ENCODE data around the gene TBCCD1. TPM values are rescaled to one million over a fixed set of nuclear protein-coding genes. Genes with fewer than 3 reads are reported as not detected.

The TBCCD1 gene
- total and polyA plus RNA-seq, 2 of the 4 experiments (the other 2 are of a cell fraction) = 7.9 to 19.7 TPM

- Histone ChIP-seq H2BK5ac (ENCODE audit: low read depth, low read length, poor library complexity, severe bottlenecking) (no peak overlapping the region), H4K5ac (ENCODE audit: low read depth, low read length) (no peak overlapping the region), H2AFZ (replicated peaks; ENCODE audit: low read length, poor library complexity) (no peak overlapping the region), H4K20me1 (ENCODE audit: insufficient read depth, low read length) (no peaks in the 10 kb centered on the region), H3K9me3 (ENCODE audit: control insufficient read depth, insufficient read depth, low read length) (no peaks in the 10 kb centered on the region), H3K9me1 (ENCODE audit: insufficient read depth, low read length) (no peaks in the 10 kb centered on the region), H2BK20ac (ENCODE audit: low read depth, low read length) (no peak overlapping the region), H3K36me3 (ENCODE audit: control insufficient read depth, insufficient read depth, low read length) (no peaks in the 10 kb centered on the region), H2AK9ac (replicated peaks; ENCODE audit: low read depth, low read length, poor library complexity) (no peak overlapping the region), H3K4me2 (ENCODE audit: low read depth, low read length) (no peak overlapping the region), H3K18ac (ENCODE audit: low read depth, low read length) (no peak overlapping the region), H3K9ac (ENCODE audit: low read depth, low read length) (no peak overlapping the region), H3K79me1 (ENCODE audit: low read depth in 1 of 2, low read length in 2 of 2) (no peaks in the 10 kb centered on the region), H3K4ac (ENCODE audit: low read depth, low read length) (no peak overlapping the region), H4K91ac (ENCODE audit: insufficient read depth, low read depth, low read length) (no peak overlapping the region), H3K56ac (ENCODE audit: extremely low read depth, insufficient read depth, low read length) (no peak overlapping the region), H3K4me3 (ENCODE audit: insufficient read depth, low read depth, low read length) (no peak overlapping the region), H3K14ac (replicated peaks; ENCODE audit: low read depth, low read length) (no peak overlapping the region), H3K27me3 (ENCODE audit: control insufficient read depth, insufficient read depth, low read length) (peaks cover 26% of the 10 kb centered on the region), H3K4me1 (ENCODE audit: control insufficient read depth, insufficient read depth, low read length) (no peaks in the 10 kb centered on the region), H2BK15ac (ENCODE audit: low read depth, low read length) (no peak overlapping the region), H4K8ac (ENCODE audit: low read depth in 2 of 2, low read length in 2 of 2) (no peak overlapping the region), H2BK120ac (ENCODE audit: low read depth, low read length) (no peak overlapping the region), H3K23ac (ENCODE audit: low read depth, low read length) (no peak overlapping the region), H2AK5ac (ENCODE audit: low read depth, low read length) (no peak overlapping the region), H3K27ac (ENCODE audit: insufficient read depth, low read length) (no peak overlapping the region)
- TF ChIP-seq MXI1 (IDR thresholded peaks at IDR 0.05; ENCODE audit: borderline replicate concordance, low read depth, low read length) (no peak), RCOR1 (IDR thresholded peaks at IDR 0.05; ENCODE audit: insufficient replicate concordance, low read length) (no peak), CHD1 (IDR thresholded peaks at IDR 0.05; ENCODE audit: low read depth, low read length) (no peak), FOS (IDR thresholded peaks at IDR 0.05; ENCODE audit: low read depth, low read length) (no peak), POLR2A (IDR thresholded peaks at IDR 0.05; ENCODE audit: low read depth, low read length) (no peak), RFX5 (IDR thresholded peaks at IDR 0.05; ENCODE audit: low read depth, low read length) (no peak), ELK1 (IDR thresholded peaks at IDR 0.05; ENCODE audit: borderline replicate concordance, low read depth, low read length) (no peak), CEBPB (IDR thresholded peaks at IDR 0.05; ENCODE audit: low read depth, low read length) (no peak), BHLHE40 (IDR thresholded peaks at IDR 0.05; ENCODE audit: low read depth, low read length) (no peak), SMC3 (IDR thresholded peaks at IDR 0.05; ENCODE audit: low read depth, low read length) (no peak), RAD21 (IDR thresholded peaks at IDR 0.05; ENCODE audit: low read length) (no peak), MAZ (IDR thresholded peaks at IDR 0.05; ENCODE audit: borderline replicate concordance, low read depth, low read length) (no peak), MAFK (IDR thresholded peaks at IDR 0.05; ENCODE audit: low read depth, low read length) (no peak), CTCF (conservative IDR thresholded peaks at IDR 0.05; ENCODE audit: low read depth, low read length) (no peak), NFE2L2 (IDR thresholded peaks at IDR 0.05; ENCODE audit: low read depth, low read length) (no peak), USF2 (IDR thresholded peaks at IDR 0.05; ENCODE audit: low read depth, low read length) (no peak)
- ATAC-seq (ENCODE audit: low read depth) = no peak
- CTCF ChIA-PET = no interaction called here
- POLR2A ChIA-PET (ENCODE audit: unreplicated experiment) = no interaction called here
- no peak for DNase-seq
- in situ Hi-C loops (cut with MboI; ENCODE audit: low sequenced_read_pairs) (no loop called here), intact Hi-C loops (cut with micrococcal nuclease) (no loop called here), dilution Hi-C loops (cut with HindIII; ENCODE audit: low sequenced_read_pairs, unreplicated experiment) (no loop called here)
- no TSS peak for BruUV-seq (replicated peaks)
- WGBS, 2 experiments (ENCODE audit: extremely low coverage in 2 of 2, insufficient read length in 1 of 2) = 100% methylated on average over 1 of the region's 4 CpGs; no CpG with 5 or more reads in 1 of the 2 experiments
Observed at GRCh38 chr3:186511245-186511644, 55.9 kb downstream of the TBCCD1 start.

All from IMR-90 (cell line).